Vagina (tissue), 2 donors: ENCODE data around the gene KPNA2. TPM values are rescaled to one million over a fixed set of nuclear protein-coding genes. Genes with fewer than 3 reads are reported as not detected.
"Not testable (repeated sequence)": the region's sequence is repeated elsewhere in the genome, so short reads cannot be mapped to it uniquely, and the experiment has no call there.

Experiments used
- DNase-seq, 2 donors: peaks; one replicate each; pipeline ENCODE4 v3.0.0-alpha.2; 2017; ENCODE audit errors: extremely low spot score in 2 of 2
- H3K27ac ChIP-seq: fragments of 200-600 bp; sonication (generic); one replicate; pipeline ENCODE4 v1.5.1; 2019
- H3K27me3 ChIP-seq: fragments of 200-600 bp; sonication (generic); one replicate; pipeline ENCODE4 v1.5.1; 2019
- H3K36me3 ChIP-seq, 2 donors: fragments of 200-600 bp; sonication (generic); one replicate each; pipeline ENCODE4 v1.5.1; 2017 to 2019
- H3K4me1 ChIP-seq: fragments of 200-600 bp; sonication (generic); one replicate; pipeline ENCODE4 v1.5.1; 2019
- H3K4me3 ChIP-seq, 2 donors: fragments of 200-600 bp; sonication (generic); 1 replicate in 1 of 2; 2 replicates in 1 of 2; pipeline ENCODE4 v1.5.1; 2016 to 2019
- H3K9me3 ChIP-seq: fragments of 200-600 bp; sonication (generic); one replicate; pipeline ENCODE4 v1.5.1; 2019
- CTCF ChIP-seq, 3 experiments: fragments of 450-650 bp in 2 of 3; fragments of 200-600 bp in 1 of 3; sonication (generic) in 1 of 3; IDR thresholded peaks; one replicate each; pipeline ENCODE4 v1.5.1; 2017 to 2019; ENCODE audit warnings: antibody characterized with exemption in 3 of 3, mild to moderate bottlenecking in 2 of 3, moderate library complexity in 2 of 3
- POLR2A ChIP-seq, 2 donors: fragments of 450-650 bp; IDR thresholded peaks; one replicate each; pipeline ENCODE4 v1.6.1; 2017; ENCODE audit warnings: antibody characterized with exemption in 2 of 2, mild to moderate bottlenecking in 2 of 2, moderate library complexity in 2 of 2
- POLR2AphosphoS5 ChIP-seq, 2 donors: sonication (generic); formaldehyde crosslinking; IDR thresholded peaks; one replicate each; pipeline ENCODE4 v1.9.0; 2017; ENCODE audit warnings: antibody characterized with exemption in 2 of 2, mild to moderate bottlenecking in 2 of 2, low read depth in 1 of 2; ENCODE audit not compliant: insufficient read depth in 1 of 2
- intact Hi-C: fragments of 100-400 bp; cut with DNase I; formaldehyde crosslinking; loops from one replicate; pipeline ENCODE4 v1.15.1; 2023
- total RNA-seq: library from RNA; depleted of rRNA; stranded (reverse); fragments of >200 nt; gene quantifications from one replicate; pipeline ENCODE4 v1.2.3, GENCODE V29; 2016

Gene KPNA2
- total RNA-seq, 1 donor from 2014 or later = 29.7 TPM

- no peak overlapping the region for H3K27ac ChIP-seq
- peaks cover 26% of the 10 kb centered on the region for H3K4me1 ChIP-seq
- DNase-seq = no peak
- no peaks in the 10 kb centered on the region for H3K27me3 ChIP-seq
- H3K4me3 ChIP-seq = no peak overlapping the region
- H3K36me3 ChIP-seq = peaks cover 0 to 20% of the 10 kb centered on the region in 2 donors
- intact Hi-C loops = no loop called here
- TF ChIP-seq CTCF (IDR thresholded peaks at IDR 0.05) = no peak
- TF ChIP-seq POLR2A (IDR thresholded peaks at IDR 0.05) = no peak
- TF ChIP-seq POLR2AphosphoS5 (IDR thresholded peaks at IDR 0.05; ENCODE audit: insufficient read depth in 1 of 2, low read depth in 1 of 2) = no peak
- H3K9me3 ChIP-seq = no peaks in the 10 kb centered on the region
These were observed 13.5 kb downstream of the KPNA2 start for GRCh38 chr17:68048996-68049395.

GRCh38 chr17:68049812-68050437 is 14.4 kb downstream of the KPNA2 start:
- H3K4me3 ChIP-seq, DNase-seq, H3K27ac ChIP-seq, H3K27me3 ChIP-seq, intact Hi-C loops, H3K9me3 ChIP-seq: not testable (repeated sequence)
- peaks cover 34% of the 10 kb centered on the region for H3K4me1 ChIP-seq
- H3K36me3 ChIP-seq = peaks cover 0 to 12% of the 10 kb centered on the region in 2 donors

GRCh38 chr17:68051321-68052312 is 16.1 kb downstream of the KPNA2 start:
- H3K27me3 ChIP-seq, H3K9me3 ChIP-seq, H3K27ac ChIP-seq, H3K4me3 ChIP-seq, intact Hi-C loops, H3K36me3 ChIP-seq, DNase-seq: not testable (repeated sequence)
- H3K4me1 ChIP-seq = peaks cover 33% of the 10 kb centered on the region

- TF ChIP-seq CTCF (IDR thresholded peaks at IDR 0.05) = no peak
- TF ChIP-seq POLR2AphosphoS5 (IDR thresholded peaks at IDR 0.05; ENCODE audit: insufficient read depth in 1 of 2, low read depth in 1 of 2) = no peak
- no peak for TF ChIP-seq POLR2A (IDR thresholded peaks at IDR 0.05)
- Histone ChIP-seq H3K9me3 (no peaks in the 10 kb centered on the region), H3K4me3 (no peak overlapping the region), H3K27me3 (no peaks in the 10 kb centered on the region), H3K4me1 (peaks cover 23% of the 10 kb centered on the region), H3K27ac (no peak overlapping the region), H3K36me3 (no peaks in the 10 kb centered on the region)
- intact Hi-C loops = no loop called here
- no peak for DNase-seq
These were observed 17.3 kb downstream of the KPNA2 start for GRCh38 chr17:68052810-68053209.

GRCh38 chr17:68053231-68054013 is 17.9 kb downstream of the KPNA2 start:
- Histone ChIP-seq H3K4me3 (no peak overlapping the region), H3K36me3 (no peaks in the 10 kb centered on the region), H3K27me3 (no peaks in the 10 kb centered on the region), H3K4me1 (peaks cover 23% of the 10 kb centered on the region), H3K27ac (peak overlapping the region; percentile 30), H3K9me3 (no peaks in the 10 kb centered on the region)
- intact Hi-C loops = no loop called here
- peak in 1 of 2 donors; percentile 90 for DNase-seq
- TF ChIP-seq POLR2AphosphoS5 (IDR thresholded peaks at IDR 0.05; ENCODE audit: insufficient read depth in 1 of 2, low read depth in 1 of 2) (no peak), POLR2A (IDR thresholded peaks at IDR 0.05) (no peak), CTCF (IDR thresholded peaks at IDR 0.05) (no peak)
